ENCODE measurements around the gene SFXN1. TPM values are rescaled to one million over a fixed set of nuclear protein-coding genes. Genes with fewer than 3 reads are reported as not detected.

The SFXN1 gene
- total RNA-seq, 2 experiments from 2014 or later = 133 to 138 TPM

GRCh38 chr5:175465282-175465681, 13.1 kb upstream of the SFXN1 start:
- H3K36me3 Mint-ChIP-seq (ENCODE audit: low read depth) = no peaks in the 10 kb centered on the region
- no peak for ATAC-seq (ENCODE audit: poor library complexity)
- no peak for DNase-seq
- Histone ChIP-seq H3K4me3 (ENCODE audit: low read length) (no peak overlapping the region), H3K4me1 (ENCODE audit: insufficient read depth, low read length) (peaks cover 7% of the 10 kb centered on the region), H3K27me3 (ENCODE audit: control insufficient read depth in 1 of 2, insufficient read depth in 2 of 2, low read length in 2 of 2) (no peaks in the 10 kb centered on the region), H3K9me3 (ENCODE audit: control insufficient read depth in 1 of 2, insufficient read depth in 1 of 2, low read length in 2 of 2) (no peaks in the 10 kb centered on the region), H3K36me3 (ENCODE audit: insufficient read depth, low read length) (no peaks in the 10 kb centered on the region), H3K27ac (ENCODE audit: low read depth in 1 of 2, low read length in 2 of 2) (no peak overlapping the region)
- no peak for TF ChIP-seq CTCF (IDR thresholded peaks at IDR 0.05)
- intact Hi-C loops (cut with DNase I, micrococcal nuclease) = no loop called here
- peaks cover 4% of the 10 kb centered on the region for H3K27me3 Mint-ChIP-seq
- ChIA-PET CTCF (interaction anchor here (0.6 to 3.0 kb wide), 15 partner anchors 11 to 69 kb away, joined by 3 to 16 read pairs (median 5); partner anchors contain the start of gene SFXN1), POLR2A (interaction anchor here (1.0 to 2.6 kb wide), 5 partner anchors 13 to 56 kb away, joined by 3 to 31 read pairs (median 5); partner anchors contain the start of gene SFXN1)
- no peaks in the 10 kb centered on the region for H3K9me3 Mint-ChIP-seq
- peaks cover 6% of the 10 kb centered on the region for H3K4me1 Mint-ChIP-seq (ENCODE audit: low read depth)
- H3K27ac Mint-ChIP-seq = no peak overlapping the region
- no peak overlapping the region for H3K4me3 Mint-ChIP-seq

GRCh38 chr5:175466700-175467318, 11.6 kb upstream of the SFXN1 start:
- intact Hi-C loops (cut with DNase I, micrococcal nuclease) = no loop called here
- peaks cover 7% of the 10 kb centered on the region for H3K4me1 ChIP-seq (ENCODE audit: insufficient read depth, low read length)
- no peak for ATAC-seq (ENCODE audit: poor library complexity)
- Mint-ChIP-seq H3K4me3 (no peak overlapping the region), H3K27ac (no peak overlapping the region), H3K27me3 (peaks cover 4% of the 10 kb centered on the region), H3K36me3 (ENCODE audit: low read depth) (no peaks in the 10 kb centered on the region), H3K9me3 (no peaks in the 10 kb centered on the region), H3K4me1 (ENCODE audit: low read depth) (peaks cover 6% of the 10 kb centered on the region)
- H3K9me3 ChIP-seq (ENCODE audit: control insufficient read depth in 1 of 2, insufficient read depth in 1 of 2, low read length in 2 of 2) = no peaks in the 10 kb centered on the region
- no peaks in the 10 kb centered on the region for H3K27me3 ChIP-seq (ENCODE audit: control insufficient read depth in 1 of 2, insufficient read depth in 2 of 2, low read length in 2 of 2)
- DNase-seq = no peak
- no peak overlapping the region for H3K27ac ChIP-seq (ENCODE audit: low read depth in 1 of 2, low read length in 2 of 2)
- no peak overlapping the region for H3K4me3 ChIP-seq (ENCODE audit: low read length)
- H3K36me3 ChIP-seq (ENCODE audit: insufficient read depth, low read length) = no peaks in the 10 kb centered on the region
- TF ChIP-seq CTCF (IDR thresholded peaks at IDR 0.05) = no peak
- ChIA-PET POLR2A (interaction anchor here (1.0 to 1.4 kb wide), 2 partner anchors 11 to 24 kb away, joined by 3 read pairs; partner anchors contain the start of gene SFXN1), CTCF (interaction anchor here (1.4 kb wide), 1 partner anchor 30 kb away, joined by 3 read pairs; no protein-coding TSS in a partner anchor)

GRCh38 chr5:175467983-175468690, 10.2 kb upstream of the SFXN1 start:
- H3K27ac Mint-ChIP-seq = no peak overlapping the region
- no peaks in the 10 kb centered on the region for H3K9me3 Mint-ChIP-seq
- peaks cover 4% of the 10 kb centered on the region for H3K27me3 Mint-ChIP-seq
- no peak for DNase-seq
- ChIA-PET CTCF (no interaction called here), POLR2A (interaction anchor here (1.0 kb wide), 1 partner anchor 23 kb away, joined by 3 read pairs; no protein-coding TSS in a partner anchor)
- Histone ChIP-seq H3K4me1 (ENCODE audit: insufficient read depth, low read length) (peaks cover 7% of the 10 kb centered on the region), H3K27me3 (ENCODE audit: control insufficient read depth in 1 of 2, insufficient read depth in 2 of 2, low read length in 2 of 2) (no peaks in the 10 kb centered on the region), H3K9me3 (ENCODE audit: control insufficient read depth in 1 of 2, insufficient read depth in 1 of 2, low read length in 2 of 2) (no peaks in the 10 kb centered on the region), H3K4me3 (ENCODE audit: low read length) (no peak overlapping the region), H3K27ac (ENCODE audit: low read depth in 1 of 2, low read length in 2 of 2) (no peak overlapping the region), H3K36me3 (ENCODE audit: insufficient read depth, low read length) (no peaks in the 10 kb centered on the region)
- intact Hi-C loops (cut with DNase I, micrococcal nuclease) = no loop called here
- ATAC-seq (ENCODE audit: poor library complexity) = no peak
- no peak for TF ChIP-seq CTCF (IDR thresholded peaks at IDR 0.05)
- H3K36me3 Mint-ChIP-seq (ENCODE audit: low read depth) = no peaks in the 10 kb centered on the region
- H3K4me3 Mint-ChIP-seq = no peak overlapping the region
- H3K4me1 Mint-ChIP-seq (ENCODE audit: low read depth) = peaks cover 6% of the 10 kb centered on the region

Measured in CD4-positive, alpha-beta T cell (primary cell).